Brain microvascular endothelial cell (primary cell): ENCODE results near the gene NME2.
"Not testable (repeated sequence)": the region's sequence is repeated elsewhere in the genome, so short reads cannot be mapped to it uniquely, and the experiment has no call there.

Experiments used
- DNase-seq: peaks from one replicate; pipeline ENCODE4 v3.0.0-alpha.2; 2020
- H3K27ac ChIP-seq: fragments of 250-450 bp; sonication (Bioruptor Pico); 2 replicates; pipeline ENCODE4 v1.5.1; 2020; ENCODE audit warnings: mild to moderate bottlenecking, moderate library complexity
- H3K27me3 ChIP-seq: fragments of 250-450 bp; sonication (Bioruptor Pico); replicated peaks from 2 replicates; pipeline ENCODE4 v1.5.1; 2020; ENCODE audit warnings: mild to moderate bottlenecking
- H3K36me3 ChIP-seq: fragments of 250-450 bp; sonication (Bioruptor Pico); replicated peaks from 2 replicates; pipeline ENCODE4 v1.5.1; 2020; ENCODE audit warnings: mild to moderate bottlenecking
- H3K4me3 ChIP-seq: 2 replicates; pipeline ENCODE4 v1.5.1; 2011; ENCODE audit warnings: low read depth, mild to moderate bottlenecking, control low read depth, low read length, moderate library complexity
- in situ Hi-C: cut with HindIII; loops from 2 replicates; pipeline ENCODE4 v1.10.0; 2017; ENCODE audit warnings: low sequenced_read_pairs, low pct_ligation_motif_present
- TF ChIP-seq, protein P1 (sequence below): IDR thresholded peaks from 2 replicates; pipeline ENCODE4 v1.5.1; 2011; ENCODE audit warnings: low read depth, mild to moderate bottlenecking, moderate library complexity, low read length, control low read depth, inconsistent platforms; ENCODE audit errors: missing control alignments

NME2 gene

DNA sequence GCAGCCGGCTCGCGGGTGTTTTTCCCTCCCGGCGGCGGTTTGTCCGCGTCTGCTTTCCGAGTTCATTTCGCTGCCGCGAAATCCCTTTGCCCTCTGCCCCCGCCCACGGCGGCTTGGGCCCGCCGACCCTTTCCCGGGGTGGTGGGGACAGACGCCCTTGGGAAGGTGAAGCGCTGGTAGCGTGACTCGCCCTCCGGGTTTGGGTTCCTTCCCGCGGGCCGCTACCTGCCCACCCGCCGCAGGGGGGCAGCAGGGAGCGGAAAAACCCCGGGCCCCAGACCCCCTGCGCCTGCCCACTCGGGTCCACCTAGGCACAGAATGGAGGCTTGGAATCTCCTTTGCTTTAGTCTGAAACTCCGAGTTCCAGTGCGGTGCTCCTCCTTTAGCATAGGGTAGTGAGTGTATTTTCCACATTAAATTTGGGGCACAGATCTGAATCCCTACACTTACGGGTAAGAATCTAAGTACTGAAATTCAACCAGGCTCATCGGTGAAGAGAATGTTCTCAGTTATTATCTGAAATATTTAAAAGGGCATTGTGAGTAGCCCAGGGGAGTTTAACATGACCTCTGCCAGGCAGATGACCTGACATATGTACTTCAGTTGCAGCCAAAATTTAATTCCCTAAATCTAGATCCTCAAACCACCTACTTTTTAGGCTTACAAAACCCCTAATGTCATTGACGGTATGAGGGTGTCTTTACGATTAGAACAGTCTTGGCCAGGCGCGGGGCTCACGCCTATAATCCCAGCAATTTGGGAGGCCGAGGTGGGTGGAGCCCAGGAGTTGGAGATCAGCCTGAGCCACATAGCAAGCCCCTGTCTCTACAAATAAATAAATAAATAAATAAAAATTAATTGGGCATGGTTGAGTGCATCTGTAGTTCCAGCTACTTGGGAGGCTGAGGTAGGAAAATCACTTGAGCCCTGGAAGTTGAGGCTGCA lies 1.0 kb downstream of the NME2 start:
- in situ Hi-C loops: no loop called here

DNA sequence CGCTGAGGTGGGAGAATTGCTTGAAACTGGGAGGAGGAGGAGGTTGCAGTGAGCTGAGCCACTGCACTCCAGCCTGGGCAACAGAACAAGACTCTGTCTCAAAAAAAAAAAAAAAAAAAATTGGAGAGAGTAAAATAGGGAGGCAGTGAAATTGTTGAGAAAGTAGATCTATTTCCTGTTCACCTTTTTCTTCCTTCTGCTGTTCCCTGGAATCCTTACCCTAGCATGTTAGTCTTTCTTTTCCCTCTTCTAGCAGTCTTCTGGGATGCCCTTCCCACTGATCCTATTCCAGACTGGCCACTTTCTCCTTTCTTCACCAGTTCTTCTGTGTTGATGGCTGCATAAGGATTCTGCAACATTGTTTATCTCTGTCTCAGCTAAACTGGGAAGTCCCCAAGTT lies 3.1 kb downstream of the NME2 start:
- TF ChIP-seq, protein P1, sequence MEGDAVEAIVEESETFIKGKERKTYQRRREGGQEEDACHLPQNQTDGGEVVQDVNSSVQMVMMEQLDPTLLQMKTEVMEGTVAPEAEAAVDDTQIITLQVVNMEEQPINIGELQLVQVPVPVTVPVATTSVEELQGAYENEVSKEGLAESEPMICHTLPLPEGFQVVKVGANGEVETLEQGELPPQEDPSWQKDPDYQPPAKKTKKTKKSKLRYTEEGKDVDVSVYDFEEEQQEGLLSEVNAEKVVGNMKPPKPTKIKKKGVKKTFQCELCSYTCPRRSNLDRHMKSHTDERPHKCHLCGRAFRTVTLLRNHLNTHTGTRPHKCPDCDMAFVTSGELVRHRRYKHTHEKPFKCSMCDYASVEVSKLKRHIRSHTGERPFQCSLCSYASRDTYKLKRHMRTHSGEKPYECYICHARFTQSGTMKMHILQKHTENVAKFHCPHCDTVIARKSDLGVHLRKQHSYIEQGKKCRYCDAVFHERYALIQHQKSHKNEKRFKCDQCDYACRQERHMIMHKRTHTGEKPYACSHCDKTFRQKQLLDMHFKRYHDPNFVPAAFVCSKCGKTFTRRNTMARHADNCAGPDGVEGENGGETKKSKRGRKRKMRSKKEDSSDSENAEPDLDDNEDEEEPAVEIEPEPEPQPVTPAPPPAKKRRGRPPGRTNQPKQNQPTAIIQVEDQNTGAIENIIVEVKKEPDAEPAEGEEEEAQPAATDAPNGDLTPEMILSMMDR: no peak
- H3K36me3 ChIP-seq: peaks cover 49% of the 10 kb centered on the region
- H3K27me3 ChIP-seq: no peaks in the 10 kb centered on the region
- no peak overlapping the region for H3K27ac ChIP-seq
- no peak for DNase-seq
- H3K4me3 ChIP-seq: no peak overlapping the region
- in situ Hi-C loops: no loop called here

More for the DNA sequence above, 1.0 kb downstream of the NME2 start:
- no peak for DNase-seq
- Histone ChIP-seq H3K27me3 (no peaks in the 10 kb centered on the region), H3K27ac (peak overlapping the region; percentile 80), H3K4me3 (peak overlapping the region; percentile 91), H3K36me3 (peaks cover 51% of the 10 kb centered on the region)
- TF ChIP-seq, protein P1: peak; percentile 85

DNA sequence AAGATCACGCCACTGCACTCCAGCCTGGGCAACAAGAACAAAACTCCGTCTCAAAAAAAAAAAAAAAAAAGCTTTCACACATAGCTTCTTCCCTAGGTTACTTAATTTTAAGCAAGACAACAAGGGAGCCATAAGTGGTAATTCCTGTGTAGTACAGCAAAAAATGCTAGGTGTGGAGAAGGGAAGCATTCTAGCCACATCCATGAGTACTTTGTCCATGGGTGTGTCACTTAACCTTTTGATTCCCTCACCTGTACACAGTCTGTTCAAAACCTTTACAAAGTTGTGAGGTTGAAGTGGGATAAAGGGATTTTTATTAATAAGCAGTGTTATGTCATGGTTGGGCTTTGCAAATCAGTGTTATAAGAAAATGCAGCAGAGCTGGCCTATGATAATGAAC lies 4.5 kb downstream of the NME2 start:
- H3K4me3 ChIP-seq: no peak overlapping the region
- no peak for DNase-seq
- H3K27me3 ChIP-seq: no peaks in the 10 kb centered on the region
- in situ Hi-C loops: no loop called here
- no peak overlapping the region for H3K27ac ChIP-seq
- H3K36me3 ChIP-seq: peaks cover 49% of the 10 kb centered on the region
- TF ChIP-seq, protein P1: no peak

DNA sequence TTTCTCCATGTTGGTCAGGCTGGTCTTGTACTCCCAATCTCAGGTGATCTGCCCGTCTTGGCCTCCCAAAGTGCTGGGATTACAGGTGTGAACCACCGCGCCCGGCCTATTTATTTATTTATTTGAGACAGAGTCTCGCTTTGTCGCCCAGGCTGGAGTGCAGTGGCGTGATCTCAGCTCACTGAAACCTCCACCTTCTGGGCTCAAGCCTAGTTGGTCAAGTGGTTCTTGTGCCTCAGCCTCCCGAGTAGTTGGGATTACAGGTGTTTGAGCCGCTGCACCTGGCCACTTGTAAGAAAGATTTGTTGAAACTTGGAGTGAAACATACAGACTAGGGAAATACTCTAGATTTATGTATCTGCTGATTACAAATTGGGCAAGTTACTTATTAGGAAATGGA lies 5.8 kb downstream of the NME2 start:
- H3K4me3 ChIP-seq, H3K27me3 ChIP-seq, H3K27ac ChIP-seq, DNase-seq, in situ Hi-C loops: not testable (repeated sequence)
- peaks cover 49% of the 10 kb centered on the region for H3K36me3 ChIP-seq

DNA sequence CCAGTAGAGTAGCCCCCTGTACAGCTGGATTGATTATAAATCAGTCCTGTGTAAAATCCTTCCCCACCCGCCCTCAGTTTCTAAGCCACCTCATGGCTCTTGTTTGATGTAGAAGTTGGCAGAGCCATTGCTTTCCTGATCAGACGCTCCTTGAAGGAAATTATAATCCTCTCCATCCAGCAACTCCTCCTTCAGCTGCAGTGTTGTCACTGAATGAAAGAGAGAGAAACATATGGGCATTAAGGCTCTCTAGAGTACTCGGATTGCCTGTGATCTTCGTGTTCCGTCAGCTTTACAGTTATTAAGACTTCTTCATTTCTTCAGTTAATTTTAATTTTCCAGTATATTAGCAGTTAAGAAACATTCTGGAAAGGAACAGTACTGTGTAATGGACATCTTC lies 14.3 kb downstream of the NME2 start:
- in situ Hi-C loops: no loop called here
- Histone ChIP-seq H3K27me3 (no peaks in the 10 kb centered on the region), H3K4me3 (no peak overlapping the region), H3K27ac (no peak overlapping the region), H3K36me3 (no peaks in the 10 kb centered on the region)
- TF ChIP-seq, protein P1: no peak
- DNase-seq: no peak

DNA sequence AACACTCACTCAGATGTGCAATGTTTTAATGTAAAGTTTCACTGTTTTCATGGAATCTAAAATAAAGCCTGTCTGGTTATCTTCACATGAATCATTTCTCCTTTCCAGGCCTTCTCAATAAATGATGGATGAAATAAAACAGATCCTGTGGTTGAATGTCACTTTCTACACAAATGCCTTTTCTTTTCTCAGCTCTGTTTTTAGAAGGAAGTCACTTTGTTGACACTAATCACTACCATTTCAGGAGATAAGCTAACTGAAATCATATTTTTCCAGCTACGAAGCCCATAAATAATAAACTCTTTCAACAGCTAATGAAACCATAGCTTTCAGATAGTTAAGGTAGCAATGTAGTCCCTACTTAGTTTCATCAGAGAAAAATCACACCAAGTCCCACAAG lies 17.9 kb downstream of the NME2 start:
- in situ Hi-C loops: no loop called here

More for the DNA sequence above, 17.9 kb downstream of the NME2 start:
- no peak overlapping the region for H3K27ac ChIP-seq
- no peak overlapping the region for H3K4me3 ChIP-seq
- TF ChIP-seq, protein P1: no peak
- DNase-seq: no peak
- no peaks in the 10 kb centered on the region for H3K27me3 ChIP-seq
- H3K36me3 ChIP-seq: peaks cover 6% of the 10 kb centered on the region
